ENCODE data around the gene TOM1L2.
A peak's percentile ranks its signal among the peaks of the same experiment; 100 is the strongest.
"Not testable (repeated sequence)": the region's sequence is repeated elsewhere in the genome, so short reads cannot be mapped to it uniquely, and the experiment has no call there.

TOM1L2 gene

DNA sequence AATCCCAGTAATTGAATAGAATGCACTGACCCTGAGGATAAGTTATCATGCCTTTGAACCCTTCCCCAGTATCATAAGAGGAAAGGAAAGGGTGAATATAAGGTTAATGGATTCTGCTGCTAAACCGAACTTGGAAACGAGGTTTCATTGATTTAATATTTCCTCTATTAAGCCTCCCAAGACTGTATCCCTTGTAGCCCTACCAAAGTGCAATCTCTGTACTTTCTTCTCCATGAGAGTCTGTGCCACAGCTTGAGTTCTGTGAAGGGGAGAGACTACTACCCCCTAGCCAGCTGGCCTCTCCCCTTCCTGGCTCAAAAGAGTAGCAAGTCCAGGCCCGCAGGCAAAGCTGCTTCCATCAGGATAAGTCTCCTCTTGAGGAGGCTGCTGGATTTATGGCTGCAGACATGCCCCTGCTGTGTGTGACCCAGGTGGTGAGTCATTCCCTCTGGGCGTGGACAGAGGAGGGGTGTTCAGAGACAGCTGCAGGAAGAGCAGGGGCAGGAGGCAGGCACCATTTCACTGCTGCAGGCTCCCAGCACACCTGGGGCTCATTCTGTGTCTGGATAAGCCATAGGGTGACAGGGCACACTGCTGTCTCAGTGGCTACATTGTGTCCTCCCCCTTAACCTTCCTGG, 58.4 kb downstream of the TOM1L2 start:
- TF ChIP-seq POLR2AphosphoS5 (IDR thresholded peaks at IDR 0.05; ENCODE audit: low read depth) (no peak), GABPA (IDR thresholded peaks at IDR 0.05; ENCODE audit: low read depth) (no peak), REST (IDR thresholded peaks at IDR 0.05; ENCODE audit: insufficient replicate concordance, low read depth) (no peak), SPI1 (IDR thresholded peaks at IDR 0.05; ENCODE audit: borderline replicate concordance, low read depth) (no peak)
- TF ChIP-seq, protein P1, sequence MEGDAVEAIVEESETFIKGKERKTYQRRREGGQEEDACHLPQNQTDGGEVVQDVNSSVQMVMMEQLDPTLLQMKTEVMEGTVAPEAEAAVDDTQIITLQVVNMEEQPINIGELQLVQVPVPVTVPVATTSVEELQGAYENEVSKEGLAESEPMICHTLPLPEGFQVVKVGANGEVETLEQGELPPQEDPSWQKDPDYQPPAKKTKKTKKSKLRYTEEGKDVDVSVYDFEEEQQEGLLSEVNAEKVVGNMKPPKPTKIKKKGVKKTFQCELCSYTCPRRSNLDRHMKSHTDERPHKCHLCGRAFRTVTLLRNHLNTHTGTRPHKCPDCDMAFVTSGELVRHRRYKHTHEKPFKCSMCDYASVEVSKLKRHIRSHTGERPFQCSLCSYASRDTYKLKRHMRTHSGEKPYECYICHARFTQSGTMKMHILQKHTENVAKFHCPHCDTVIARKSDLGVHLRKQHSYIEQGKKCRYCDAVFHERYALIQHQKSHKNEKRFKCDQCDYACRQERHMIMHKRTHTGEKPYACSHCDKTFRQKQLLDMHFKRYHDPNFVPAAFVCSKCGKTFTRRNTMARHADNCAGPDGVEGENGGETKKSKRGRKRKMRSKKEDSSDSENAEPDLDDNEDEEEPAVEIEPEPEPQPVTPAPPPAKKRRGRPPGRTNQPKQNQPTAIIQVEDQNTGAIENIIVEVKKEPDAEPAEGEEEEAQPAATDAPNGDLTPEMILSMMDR (IDR thresholded peaks at IDR 0.05; ENCODE audit: insufficient read depth, low read length), result no peak
- no peak overlapping the region for H3K4me3 ChIP-seq (replicated peaks; ENCODE audit: insufficient read depth, low read length)
- DNase-seq (ENCODE audit: low read depth in 1 of 2, low spot score in 1 of 2), result peak in 1 of 2 experiments; percentile 3
- H3K27me3 ChIP-seq (ENCODE audit: insufficient read depth, poor library complexity, severe bottlenecking), result no peaks in the 10 kb centered on the region
- H3K27ac ChIP-seq (replicated peaks), result no peak overlapping the region

GRCh38 chr17:17912336-17912735, 59.9 kb downstream of the TOM1L2 start:
- not testable (repeated sequence) for H3K27ac ChIP-seq (replicated peaks)

DNA sequence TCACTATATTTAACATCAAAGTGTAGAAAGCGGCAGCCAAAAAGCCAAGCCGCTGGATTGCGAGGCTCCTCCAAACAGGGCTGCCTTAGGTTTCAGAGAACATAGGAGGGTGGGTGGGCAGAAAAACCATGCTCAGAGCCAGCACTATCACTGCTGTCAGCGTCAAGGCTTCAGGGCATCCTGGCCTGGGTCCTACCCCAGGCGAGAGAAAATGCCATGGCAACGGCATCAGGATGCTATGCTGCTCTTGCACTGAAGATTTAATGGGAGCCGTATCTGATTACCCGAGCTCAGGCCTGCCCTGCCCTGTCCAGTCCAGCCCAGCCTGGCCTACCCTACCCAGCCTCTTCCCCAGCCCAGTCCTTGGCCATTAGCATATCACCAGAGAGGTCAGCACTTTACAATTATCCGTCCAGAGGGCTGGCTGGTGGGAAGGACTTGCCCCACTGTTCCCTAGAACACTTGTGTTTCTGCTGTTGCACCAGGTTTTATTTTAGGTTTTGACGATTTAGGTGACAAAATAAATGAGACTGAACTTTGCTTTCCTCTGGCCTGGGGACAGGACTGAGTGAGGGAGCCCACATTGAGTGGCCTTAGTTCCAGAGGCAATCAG, 61.1 kb downstream of the TOM1L2 start:
- TF ChIP-seq POLR2AphosphoS5 (IDR thresholded peaks at IDR 0.05; ENCODE audit: low read depth) (no peak), GABPA (IDR thresholded peaks at IDR 0.05; ENCODE audit: low read depth) (no peak), REST (IDR thresholded peaks at IDR 0.05; ENCODE audit: insufficient replicate concordance, low read depth) (no peak), SPI1 (IDR thresholded peaks at IDR 0.05; ENCODE audit: borderline replicate concordance, low read depth) (no peak)
- TF ChIP-seq, protein P1 (IDR thresholded peaks at IDR 0.05; ENCODE audit: insufficient read depth, low read length), result no peak
- Histone ChIP-seq H3K27me3 (ENCODE audit: insufficient read depth, poor library complexity, severe bottlenecking) (no peaks in the 10 kb centered on the region), H3K27ac (replicated peaks) (no peak overlapping the region), H3K4me3 (replicated peaks; ENCODE audit: insufficient read depth, low read length) (no peak overlapping the region)
- DNase-seq (ENCODE audit: low read depth in 1 of 2, low spot score in 1 of 2), result no peak

More at GRCh38 chr17:17912336-17912735, 59.9 kb downstream of the TOM1L2 start:
- not testable (repeated sequence) for DNase-seq (ENCODE audit: low read depth in 1 of 2, low spot score in 1 of 2); H3K4me3 ChIP-seq (replicated peaks; ENCODE audit: insufficient read depth, low read length); H3K27me3 ChIP-seq (ENCODE audit: insufficient read depth, poor library complexity, severe bottlenecking)

DNA sequence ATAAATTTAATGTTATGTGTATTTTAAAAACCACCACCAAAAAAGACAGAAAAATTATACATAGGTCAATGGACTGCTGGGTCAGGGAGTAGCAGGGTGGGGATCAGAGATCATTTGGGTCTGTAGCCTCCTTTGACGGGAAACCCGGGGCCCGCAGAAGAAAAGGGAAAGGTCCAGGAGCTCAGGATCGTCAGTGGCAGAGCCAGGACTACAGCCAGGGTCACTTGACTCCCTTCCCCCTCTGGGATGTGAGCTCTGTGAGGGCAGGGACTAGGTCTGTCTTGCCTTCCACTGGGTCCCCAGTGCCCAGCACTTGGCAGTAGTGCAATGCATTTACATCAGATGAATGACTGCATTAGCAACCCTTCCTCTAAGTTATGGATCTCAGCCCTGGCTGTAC, 62.1 kb downstream of the TOM1L2 start:
- Histone ChIP-seq H3K27ac (replicated peaks) (no peak overlapping the region), H3K27me3 (ENCODE audit: insufficient read depth, poor library complexity, severe bottlenecking) (no peaks in the 10 kb centered on the region), H3K4me3 (replicated peaks; ENCODE audit: insufficient read depth, low read length) (no peak overlapping the region)
- no peak for TF ChIP-seq POLR2AphosphoS5 (IDR thresholded peaks at IDR 0.05; ENCODE audit: low read depth)
- no peak for TF ChIP-seq GABPA (IDR thresholded peaks at IDR 0.05; ENCODE audit: low read depth)
- TF ChIP-seq SPI1 (IDR thresholded peaks at IDR 0.05; ENCODE audit: borderline replicate concordance, low read depth), result no peak
- TF ChIP-seq REST (IDR thresholded peaks at IDR 0.05; ENCODE audit: insufficient replicate concordance, low read depth), result no peak
- TF ChIP-seq, protein P1 (IDR thresholded peaks at IDR 0.05; ENCODE audit: insufficient read depth, low read length), result no peak
- no peak for DNase-seq (ENCODE audit: low read depth in 1 of 2, low spot score in 1 of 2)
